ENCODE data around the gene ZFP37.
"Not testable (repeated sequence)": the region's sequence is repeated elsewhere in the genome, so short reads cannot be mapped to it uniquely, and the experiment has no call there.

DNA sequence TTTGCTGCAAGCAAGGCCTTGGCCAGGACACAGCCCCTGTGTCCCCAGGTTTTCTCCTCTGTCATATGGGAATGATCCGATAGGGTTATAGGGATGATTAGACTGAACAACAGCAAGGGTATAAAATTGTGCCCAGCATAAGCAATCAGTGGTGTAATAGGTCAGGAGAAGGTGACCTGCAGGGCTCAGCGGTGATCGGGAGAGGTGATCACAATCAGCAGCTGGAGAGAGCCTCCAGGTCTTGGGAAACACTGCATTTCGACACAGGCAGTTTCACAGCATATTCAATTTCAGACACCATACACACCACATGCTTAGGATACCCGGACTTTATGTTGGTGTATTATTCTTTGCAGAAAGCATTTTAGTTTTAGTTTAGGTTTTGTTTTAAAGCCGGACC, 48.8 kb upstream of the ZFP37 start:
- TF ChIP-seq, protein P1, sequence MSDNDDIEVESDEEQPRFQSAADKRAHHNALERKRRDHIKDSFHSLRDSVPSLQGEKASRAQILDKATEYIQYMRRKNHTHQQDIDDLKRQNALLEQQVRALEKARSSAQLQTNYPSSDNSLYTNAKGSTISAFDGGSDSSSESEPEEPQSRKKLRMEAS (IDR thresholded peaks at IDR 0.05), result not testable (repeated sequence)
- not testable (repeated sequence) for TF ChIP-seq RFX5 (IDR thresholded peaks at IDR 0.05); EP300 (IDR thresholded peaks at IDR 0.05); CTCF (IDR thresholded peaks at IDR 0.05); NR3C1 (IDR thresholded peaks at IDR 0.05); MYC (IDR thresholded peaks at IDR 0.05; ENCODE audit: borderline replicate concordance, low read length)
